Measurements from ENCODE around the gene LEO1. TPM values are rescaled to one million over a fixed set of nuclear protein-coding genes. Genes with fewer than 3 reads are reported as not detected.

Gene LEO1
- total RNA-seq, 1 experiment from 2014 or later = 30.1 TPM

DNA sequence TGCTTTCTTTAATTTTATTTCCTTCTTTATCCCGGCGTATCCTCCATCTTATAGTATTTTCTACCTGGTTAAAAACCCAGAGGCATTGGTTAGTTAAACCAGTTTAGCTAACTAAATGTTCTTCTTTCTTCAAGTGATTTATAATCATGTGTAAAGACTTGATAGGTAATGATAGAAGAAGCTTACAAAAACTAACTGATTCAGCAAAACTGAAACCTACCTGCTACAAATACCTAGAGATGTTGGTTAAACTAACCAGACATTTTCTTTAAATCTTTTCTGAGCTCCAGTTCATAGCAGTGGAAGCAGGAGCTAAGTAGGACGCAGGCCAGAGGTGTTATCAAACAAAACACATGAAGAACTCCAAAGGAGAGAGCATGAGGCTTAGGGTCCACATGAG is 44.8 kb downstream of the LEO1 start:
- CTCF ChIA-PET = interaction anchor here (0.6 kb wide), 1 partner anchor 13 kb away, joined by 5 read pairs; no protein-coding TSS in a partner anchor
- H3K4me3 ChIP-seq (ENCODE audit: low read depth in 2 of 2, low read length in 2 of 2) = no peak overlapping the region
- no peaks in the 10 kb centered on the region for H3K9me3 ChIP-seq (ENCODE audit: control insufficient read depth, insufficient read depth, low read depth, low read length)
- intact Hi-C loops (cut with micrococcal nuclease; ENCODE audit: unreplicated experiment) (no loop called here), in situ Hi-C loops (cut with HindIII; ENCODE audit: low pct_unique_long_range_greater_than_20kb, low sequenced_read_pairs) (no loop called here)
- no peak for ATAC-seq
- H3K27ac ChIP-seq (ENCODE audit: low read length) = no peak overlapping the region
- DNase-seq (ENCODE audit: low read depth, low spot score) = no peak
- POLR2A ChIA-PET = interaction anchor here (0.7 kb wide), 1 partner anchor 143 kb away, joined by 5 read pairs; no protein-coding TSS in a partner anchor
- no TSS peak for BruUV-seq (replicated peaks)
- H3K27me3 ChIP-seq (ENCODE audit: control insufficient read depth, insufficient read depth, low read length) = no peaks in the 10 kb centered on the region
- H3K4me1 ChIP-seq (ENCODE audit: control insufficient read depth, insufficient read depth, low read length) = no peaks in the 10 kb centered on the region
- H3K36me3 ChIP-seq (ENCODE audit: control insufficient read depth, insufficient read depth, low read length) = no peaks in the 10 kb centered on the region
- TF ChIP-seq TCF7L2 (IDR thresholded peaks at IDR 0.05; ENCODE audit: low read depth, low read length) = no peak
- TF ChIP-seq REST (IDR thresholded peaks at IDR 0.05; ENCODE audit: insufficient read depth in 1 of 2, low read depth in 2 of 2, low read length in 1 of 2) = no peak
- TF ChIP-seq SIN3A (IDR thresholded peaks at IDR 0.05; ENCODE audit: borderline replicate concordance, insufficient read depth, low read depth, low read length) = no peak
- TF ChIP-seq POLR2AphosphoS5 (IDR thresholded peaks at IDR 0.05; ENCODE audit: low read depth, low read length) = no peak
- TF ChIP-seq CTCF (IDR thresholded peaks at IDR 0.05) = no peak

DNA sequence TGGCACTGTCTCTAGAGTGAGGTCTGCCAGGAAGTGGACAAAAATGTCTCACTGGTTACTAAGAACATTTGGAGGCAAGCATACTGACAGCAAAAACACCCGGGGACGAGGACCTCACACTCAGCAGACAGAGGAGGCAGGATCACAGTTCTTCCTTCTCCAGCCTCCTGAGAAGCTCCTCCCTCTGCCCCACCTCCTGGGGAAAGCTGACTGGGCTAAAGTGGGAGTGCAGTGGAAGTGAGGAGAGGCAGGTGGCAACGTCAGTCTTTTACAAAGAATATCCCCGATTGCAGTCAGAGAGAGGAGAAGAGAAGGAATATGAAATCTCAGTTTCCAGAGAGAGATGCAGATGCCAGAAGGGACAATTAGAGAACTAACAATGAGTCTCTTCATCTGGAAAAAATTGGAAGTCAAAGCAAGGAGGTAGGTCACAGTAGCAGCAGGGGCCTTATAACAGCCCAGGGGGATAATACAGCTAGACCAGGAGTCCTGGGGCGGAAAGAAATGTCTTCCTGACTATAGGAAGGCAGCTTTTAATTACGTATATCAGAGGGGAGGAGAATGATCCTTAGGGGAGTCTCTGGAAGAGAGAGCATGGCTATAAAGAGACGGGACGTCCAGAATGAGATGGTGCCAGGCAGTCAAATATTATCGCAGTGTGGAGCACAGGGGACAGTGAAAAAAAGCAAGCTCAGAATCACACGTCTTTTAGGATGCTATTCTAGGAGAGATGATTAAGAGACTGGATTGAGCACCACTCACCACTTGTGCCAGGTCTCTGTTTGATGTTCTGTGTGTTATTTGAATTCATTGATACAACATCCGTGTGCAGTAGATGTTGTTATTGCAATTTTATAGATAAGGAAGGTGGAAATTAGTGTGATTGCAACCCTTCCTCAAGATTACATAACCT is 47.2 kb downstream of the LEO1 start:
- CTCF ChIA-PET = no interaction called here
- Histone ChIP-seq H3K27me3 (ENCODE audit: control insufficient read depth, insufficient read depth, low read length) (no peaks in the 10 kb centered on the region), H3K9me3 (ENCODE audit: control insufficient read depth, insufficient read depth, low read depth, low read length) (no peaks in the 10 kb centered on the region), H3K36me3 (ENCODE audit: control insufficient read depth, insufficient read depth, low read length) (no peaks in the 10 kb centered on the region), H3K27ac (ENCODE audit: low read length) (no peak overlapping the region), H3K4me3 (ENCODE audit: low read depth in 2 of 2, low read length in 2 of 2) (no peak overlapping the region), H3K4me1 (ENCODE audit: control insufficient read depth, insufficient read depth, low read length) (no peaks in the 10 kb centered on the region)
- in situ Hi-C loops (cut with HindIII; ENCODE audit: low pct_unique_long_range_greater_than_20kb, low sequenced_read_pairs) (no loop called here), intact Hi-C loops (cut with micrococcal nuclease; ENCODE audit: unreplicated experiment) (no loop called here)
- ATAC-seq = no peak
- TSS peak; percentile 28 for BruUV-seq (replicated peaks)
- POLR2A ChIA-PET = no interaction called here
- no peak for TF ChIP-seq REST (IDR thresholded peaks at IDR 0.05; ENCODE audit: insufficient read depth in 1 of 2, low read depth in 2 of 2, low read length in 1 of 2)
- no peak for TF ChIP-seq CTCF (IDR thresholded peaks at IDR 0.05)
- no peak for TF ChIP-seq SIN3A (IDR thresholded peaks at IDR 0.05; ENCODE audit: borderline replicate concordance, insufficient read depth, low read depth, low read length)
- DNase-seq (ENCODE audit: low read depth, low spot score) = no peak
